GM23338 (cell line): ENCODE results near the gene DFFB. TPM values are rescaled to one million over a fixed set of nuclear protein-coding genes. Genes with fewer than 3 reads are reported as not detected.

Source experiments
- ATAC-seq: fragments of 200-7000 bp; cut with Tn5 transposase; 3 replicates; pipeline ENCODE4 v1.9.1; 2020
- DNase-seq: peaks from one replicate; pipeline ENCODE4 v3.0.0-alpha.2; 2015; ENCODE audit warnings: low spot score
- H2AFZ ChIP-seq: fragments of 200-600 bp; sonication (generic); 2 replicates; pipeline ENCODE4 v1.8.0; 2016; ENCODE audit warnings: antibody characterized with exemption, mild to moderate bottlenecking, moderate library complexity
- H3F3A ChIP-seq: fragments of 200-600 bp; sonication (generic); replicated peaks from 2 replicates; pipeline ENCODE4 v1.8.0; 2017; ENCODE audit warnings: antibody characterized with exemption, mixed run types, low read depth
- H3K27ac ChIP-seq: fragments of 200-600 bp; sonication (generic); 2 replicates; pipeline ENCODE4 v1.6.1; 2016; ENCODE audit warnings: low read depth
- H3K27me3 ChIP-seq: fragments of 200-600 bp; sonication (generic); 2 replicates; pipeline ENCODE4 v1.8.0; 2016; ENCODE audit warnings: mild to moderate bottlenecking, mixed run types, moderate library complexity; ENCODE audit not compliant: insufficient read depth
- H3K36me3 ChIP-seq: fragments of 200-600 bp; sonication (generic); 2 replicates; pipeline ENCODE4 v1.8.0; 2016; ENCODE audit warnings: mild to moderate bottlenecking; ENCODE audit not compliant: insufficient read depth
- H3K4me1 ChIP-seq: fragments of 200-600 bp; sonication (generic); 2 replicates; pipeline ENCODE4 v1.8.0; 2016; ENCODE audit warnings: mild to moderate bottlenecking, moderate library complexity; ENCODE audit not compliant: insufficient read depth
- H3K4me2 ChIP-seq: fragments of 200-600 bp; sonication (generic); 2 replicates; pipeline ENCODE4 v1.7.1; 2017; ENCODE audit warnings: mixed run types
- H3K4me3 ChIP-seq: fragments of 200-600 bp; sonication (generic); 2 replicates; pipeline ENCODE4 v1.6.1; 2016; ENCODE audit warnings: mixed run types
- H3K79me2 ChIP-seq: fragments of 200-600 bp; sonication (generic); replicated peaks from 2 replicates; pipeline ENCODE4 v1.8.0; 2017; ENCODE audit warnings: mild to moderate bottlenecking; ENCODE audit not compliant: insufficient read depth
- H3K9me2 ChIP-seq: fragments of 200-600 bp; sonication (generic); 2 replicates; pipeline ENCODE4 v1.8.0; 2017; ENCODE audit not compliant: insufficient read depth
- H4K20me1 ChIP-seq: fragments of 200-600 bp; sonication (generic); replicated peaks from 2 replicates; pipeline ENCODE4 v1.8.0; 2017; ENCODE audit warnings: mild to moderate bottlenecking; ENCODE audit not compliant: insufficient read depth
- H3K27ac Mint-ChIP-seq: 2 replicates; pipeline ENCODE4 v1.8.0; 2020; ENCODE audit warnings: inconsistent platforms, mild to moderate bottlenecking, moderate library complexity, mixed read lengths
- H3K27me3 Mint-ChIP-seq: 3 replicates; pipeline ENCODE4 v1.8.0; 2022; ENCODE audit warnings: low read depth, mild to moderate bottlenecking, moderate library complexity, mixed read lengths, inconsistent platforms; ENCODE audit not compliant: insufficient read depth, poor library complexity
- H3K36me3 Mint-ChIP-seq: 3 replicates; pipeline ENCODE4 v1.8.0; 2021; ENCODE audit warnings: low read depth, mild to moderate bottlenecking, inconsistent platforms, moderate library complexity, mixed read lengths
- H3K4me1 Mint-ChIP-seq: 3 replicates; pipeline ENCODE4 v1.8.0; 2020; ENCODE audit warnings: mild to moderate bottlenecking, inconsistent platforms, mixed read lengths
- H3K4me3 Mint-ChIP-seq: 3 replicates; pipeline ENCODE4 v1.8.0; 2021; ENCODE audit warnings: moderate library complexity, mild to moderate bottlenecking, inconsistent platforms, mixed read lengths
- H3K9me3 Mint-ChIP-seq: 3 replicates; pipeline ENCODE4 v1.8.0; 2020; ENCODE audit warnings: moderate library complexity, mild to moderate bottlenecking, inconsistent platforms, mixed read lengths
- CREB1 ChIP-seq: fragments of 250-450 bp; sonication (Bioruptor Pico); IDR thresholded peaks from 2 replicates; pipeline ENCODE4 v1.5.0; 2020; ENCODE audit warnings: low read depth, mild to moderate bottlenecking, moderate library complexity
- CTCF ChIP-seq, 2 experiments: fragments of 200-600 bp in 1 of 2; sonication (generic) in 1 of 2; conservative IDR thresholded peaks; 2 replicates each; pipeline versions ENCODE4 v1.5.1 to v1.6.1; 2016 to 2017; ENCODE audit warnings: antibody characterized with exemption in 2 of 2, low read depth in 2 of 2, mild to moderate bottlenecking in 2 of 2, moderate library complexity in 1 of 2
- ETS1 ChIP-seq: IDR thresholded peaks from 2 replicates; pipeline ENCODE4 v1.6.1; 2016; ENCODE audit warnings: antibody characterized with exemption
- EZH2 ChIP-seq: fragments of 200-600 bp; sonication (generic); IDR thresholded peaks from one replicate; pipeline ENCODE4 v1.8.0; 2017; ENCODE audit warnings: antibody characterized with exemption, mild to moderate bottlenecking, low read depth; ENCODE audit not compliant: unreplicated experiment
- EZH2phosphoT487 ChIP-seq: fragments of 200-600 bp; sonication (generic); IDR thresholded peaks from one replicate; pipeline ENCODE4 v1.8.1; 2018; ENCODE audit warnings: antibody characterized with exemption; ENCODE audit not compliant: unreplicated experiment
- JUNB ChIP-seq: IDR thresholded peaks from one replicate; pipeline ENCODE4 v1.6.1; 2016; ENCODE audit warnings: antibody characterized with exemption; ENCODE audit not compliant: unreplicated experiment
- NANOG ChIP-seq: IDR thresholded peaks from 2 replicates; pipeline ENCODE4 v1.6.1; 2016; ENCODE audit warnings: antibody characterized with exemption, borderline replicate concordance
- POLR2AphosphoS5 ChIP-seq: IDR thresholded peaks from 2 replicates; pipeline ENCODE4 v1.6.1; 2016; ENCODE audit warnings: antibody characterized with exemption, low read depth
- REST ChIP-seq: IDR thresholded peaks from one replicate; pipeline ENCODE4 v1.6.1; 2018; ENCODE audit warnings: antibody characterized with exemption; ENCODE audit not compliant: unreplicated experiment
- STAT1 ChIP-seq: IDR thresholded peaks from one replicate; pipeline ENCODE4 v1.6.1; 2016; ENCODE audit warnings: antibody characterized with exemption; ENCODE audit not compliant: unreplicated experiment
- ZNF114 ChIP-seq: fragments of 250-450 bp; sonication (Bioruptor Pico); IDR thresholded peaks from 2 replicates; pipeline ENCODE4 v1.5.0; 2020; ENCODE audit warnings: mild to moderate bottlenecking, moderate library complexity
- ZNF331 ChIP-seq: fragments of 250-450 bp; sonication (Bioruptor Pico); IDR thresholded peaks from 2 replicates; pipeline ENCODE4 v1.5.0; 2020; ENCODE audit warnings: low read depth, mild to moderate bottlenecking, moderate library complexity
- ZNF462 ChIP-seq: fragments of 250-450 bp; sonication (Bioruptor Pico); IDR thresholded peaks from 2 replicates; pipeline ENCODE4 v1.5.0; 2020; ENCODE audit warnings: mild to moderate bottlenecking, moderate library complexity
- polyA plus RNA-seq: library from polyadenylated mRNA; unstranded; fragments of >200 nt; fragmentation: Nextera tagmentation; extraction: Ambion mirVana; gene quantifications from 2 replicates; pipeline ENCODE4 v1.2.1, GENCODE V29; 2016
- total RNA-seq: library from RNA; depleted of rRNA; stranded (reverse); fragments of >200 nt; shearing (Covaris generic); gene quantifications from 2 replicates; pipeline ENCODE4 v1.2.3, GENCODE V29; 2014

The DFFB gene
- total and polyA plus RNA-seq, 2 experiments from 2014 or later: 6.5 to 18.1 TPM

GRCh38 chr1:3888301-3888700 lies 31.0 kb downstream of the DFFB start:
- H3K36me3 ChIP-seq: peaks cover 12% of the 10 kb centered on the region
- no peak overlapping the region for H3K27ac ChIP-seq
- H3K9me2 ChIP-seq: no peaks in the 10 kb centered on the region
- ATAC-seq (no peak), DNase-seq (no peak)
- Mint-ChIP-seq H3K27me3 (peaks cover 4% of the 10 kb centered on the region), H3K36me3 (peaks cover 28% of the 10 kb centered on the region; the same call in 2 of the 3 replicates), H3K4me3 (no peak overlapping the region), H3K9me3 (no peaks in the 10 kb centered on the region; the same call in 2 of the 3 replicates), H3K27ac (no peak overlapping the region), H3K4me1 (no peaks in the 10 kb centered on the region)
- no peak overlapping the region for H3K4me2 ChIP-seq
- H3F3A ChIP-seq: no peaks in the 10 kb centered on the region
- TF ChIP-seq ETS1 (no peak), NANOG (no peak), JUNB (no peak), EZH2 (no peak), REST (no peak), STAT1 (no peak), EZH2phosphoT487 (no peak), CTCF (conservative IDR thresholded peaks at IDR 0.05; ENCODE audit: low read depth in 2 of 2) (no peak), CREB1 (no peak), POLR2AphosphoS5 (no peak), ZNF331 (CRISPR knock-in tag) (no peak), ZNF462 (CRISPR knock-in tag) (no peak), ZNF114 (CRISPR knock-in tag) (no peak)
- H3K27me3 ChIP-seq: no peaks in the 10 kb centered on the region
- no peak overlapping the region for H3K4me3 ChIP-seq
- H4K20me1 ChIP-seq: 0 out of 2 replicates have a peak, but pooled peaks cover 4% of the 10 kb centered on the region
- no peaks in the 10 kb centered on the region for H3K4me1 ChIP-seq
- peaks cover 5% of the 10 kb centered on the region for H3K79me2 ChIP-seq
- H2AFZ ChIP-seq: no peak overlapping the region
